Right lobe of liver (tissue), 6 donors: ENCODE data around the gene TPO. TPM values are rescaled to one million over a fixed set of nuclear protein-coding genes. Genes with fewer than 3 reads are reported as not detected.
"Not testable (repeated sequence)": the region's sequence is repeated elsewhere in the genome, so short reads cannot be mapped to it uniquely, and the experiment has no call there.

ENCODE experiments used
- ATAC-seq, 4 donors: fragments of 200-7000 bp; cut with Tn5 transposase; one replicate each; pipeline ENCODE4 v1.9.1; 2020; ENCODE audit warnings: mild to moderate bottlenecking in 4 of 4, moderate library complexity in 4 of 4
- DNase-seq, 3 donors: peaks; one replicate each; pipeline ENCODE4 v3.0.0-alpha.2; 2020
- H3K27ac ChIP-seq, 3 donors: fragments of 200-600 bp; one replicate each; pipeline ENCODE4 v1.8.0; 2022
- H3K27me3 ChIP-seq, 2 donors: fragments of 200-600 bp; one replicate each; pipeline ENCODE4 v1.8.0; 2022
- H3K36me3 ChIP-seq, 4 donors: fragments of 200-600 bp; sonication (generic) in 1 of 4; one replicate each; pipeline versions ENCODE4 v1.5.1 to v1.8.0; 2017 to 2022; ENCODE audit warnings: control low read depth in 1 of 4
- H3K4me1 ChIP-seq, 4 donors: fragments of 200-600 bp; sonication (generic) in 1 of 4; one replicate each; pipeline versions ENCODE4 v1.5.1 to v1.8.0; 2017 to 2022; ENCODE audit warnings: control low read depth in 1 of 4
- H3K4me3 ChIP-seq, 3 donors: fragments of 200-600 bp; one replicate each; pipeline ENCODE4 v1.8.0; 2022
- H3K9me3 ChIP-seq, 4 donors: fragments of 200-600 bp; sonication (generic) in 1 of 4; one replicate each; pipeline versions ENCODE4 v1.5.1 to v1.8.0; 2017 to 2022; ENCODE audit warnings: control low read depth in 1 of 4
- POLR2A ChIP-seq: fragments of 450-650 bp; IDR thresholded peaks from one replicate; pipeline ENCODE4 v1.6.1; 2017; ENCODE audit warnings: antibody characterized with exemption, mild to moderate bottlenecking
- WGBS: methylation state at CpG from one replicate; pipeline ENCODE4 v1.1.6; 2018; ENCODE audit warnings: low coverage, low lambda C conversion rate; ENCODE audit not compliant: insufficient coverage; ENCODE audit errors: missing lambda C conversion rate; 5-methylcytosine and 5-hydroxymethylcytosine counted together
- intact Hi-C, 2 donors: fragments of 100-400 bp; cut with DNase I; formaldehyde crosslinking; loops; one replicate each; pipeline versions ENCODE4 v1.11.2 to v1.14.1; 2022
- total RNA-seq, 6 experiments: library from RNA; depleted of rRNA in 2 of 6; stranded (reverse); fragments of >200 nt in 2 of 6; fragmentation: NEBNext Ultra II Directional in 3 of 6; extraction: Animal tissue kit (Norgen Biotek cat#: 25700) in 3 of 6; gene quantifications; one replicate each; pipeline versions ENCODE4 v1.1.0 to v1.2.4, GENCODE V29; 2016 to 2023
- TF ChIP-seq, protein P1 (sequence below), 4 donors: fragments of 200-600 bp in 3 of 4; fragments of 450-650 bp in 1 of 4; IDR thresholded peaks; one replicate each; pipeline versions ENCODE4 v1.5.1 to v1.8.0; 2016 to 2022; ENCODE audit warnings: antibody characterized with exemption in 4 of 4, mild to moderate bottlenecking in 2 of 4
- donor health status: DM: no; HTN: yes; CAD: no.
- donor health status: DM: no; HTN: no; CAD: no.
- donor health status: DM: no; HTN: no; CAD: no.
- donor health status: DM: no; HTN: yes; CAD: no.
- donor health status: DM: no; HTN: yes; CAD: no.

TPO gene
- total RNA-seq, 6 experiments from 2014 or later = not detected

DNA sequence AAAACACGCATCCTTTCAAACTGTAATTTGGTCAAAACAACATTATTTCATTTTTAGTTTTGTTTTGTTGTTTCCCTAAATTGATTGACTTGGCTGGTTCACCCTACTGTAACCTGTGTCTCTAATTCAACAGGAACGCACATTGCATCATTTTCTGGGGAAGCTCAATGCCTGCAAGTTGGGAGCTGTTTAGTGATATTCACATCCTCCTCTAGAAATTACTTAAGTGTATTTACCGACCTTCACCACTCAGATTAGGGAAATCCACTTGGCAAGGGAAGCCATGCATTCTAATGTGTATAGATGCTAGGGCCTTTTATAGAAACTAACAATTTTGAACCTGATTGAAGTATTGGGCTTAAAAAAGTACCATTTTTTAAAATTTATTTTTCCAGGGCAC is 7.3 kb upstream of the TPO start:
- 43% methylated on average over 2 of the region's 3 CpGs for WGBS
- ATAC-seq (no peak), DNase-seq (no peak)
- TF ChIP-seq POLR2A = no peak
- TF ChIP-seq, protein P1, sequence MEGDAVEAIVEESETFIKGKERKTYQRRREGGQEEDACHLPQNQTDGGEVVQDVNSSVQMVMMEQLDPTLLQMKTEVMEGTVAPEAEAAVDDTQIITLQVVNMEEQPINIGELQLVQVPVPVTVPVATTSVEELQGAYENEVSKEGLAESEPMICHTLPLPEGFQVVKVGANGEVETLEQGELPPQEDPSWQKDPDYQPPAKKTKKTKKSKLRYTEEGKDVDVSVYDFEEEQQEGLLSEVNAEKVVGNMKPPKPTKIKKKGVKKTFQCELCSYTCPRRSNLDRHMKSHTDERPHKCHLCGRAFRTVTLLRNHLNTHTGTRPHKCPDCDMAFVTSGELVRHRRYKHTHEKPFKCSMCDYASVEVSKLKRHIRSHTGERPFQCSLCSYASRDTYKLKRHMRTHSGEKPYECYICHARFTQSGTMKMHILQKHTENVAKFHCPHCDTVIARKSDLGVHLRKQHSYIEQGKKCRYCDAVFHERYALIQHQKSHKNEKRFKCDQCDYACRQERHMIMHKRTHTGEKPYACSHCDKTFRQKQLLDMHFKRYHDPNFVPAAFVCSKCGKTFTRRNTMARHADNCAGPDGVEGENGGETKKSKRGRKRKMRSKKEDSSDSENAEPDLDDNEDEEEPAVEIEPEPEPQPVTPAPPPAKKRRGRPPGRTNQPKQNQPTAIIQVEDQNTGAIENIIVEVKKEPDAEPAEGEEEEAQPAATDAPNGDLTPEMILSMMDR (IDR thresholded peaks at IDR 0.05) = no peak
- H3K36me3 ChIP-seq = no peaks in the 10 kb centered on the region
- H3K27ac ChIP-seq = no peak overlapping the region
- no peak overlapping the region for H3K4me3 ChIP-seq
- no peaks in the 10 kb centered on the region for H3K27me3 ChIP-seq
- no peaks in the 10 kb centered on the region for H3K9me3 ChIP-seq
- no peaks in the 10 kb centered on the region for H3K4me1 ChIP-seq
- intact Hi-C loops = no loop called here

DNA sequence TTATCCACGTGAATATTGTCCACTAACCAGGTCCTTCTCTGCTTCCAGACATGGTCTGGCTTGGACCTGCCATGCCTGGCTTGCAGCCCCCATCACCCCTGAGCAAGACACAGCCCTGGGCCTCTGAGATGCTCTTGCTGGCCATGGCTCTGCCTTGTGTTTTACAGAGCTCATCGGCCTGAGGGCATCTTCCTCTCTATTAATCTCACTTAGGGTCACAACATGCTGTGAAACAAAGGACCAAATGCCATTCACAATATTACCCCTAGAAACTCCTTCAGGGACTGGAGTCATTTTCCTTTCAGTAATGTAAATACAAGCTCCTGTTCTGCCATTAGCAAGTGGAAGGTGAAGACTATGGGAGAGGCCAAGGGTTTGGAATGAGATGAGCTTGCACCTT is 6.8 kb upstream of the TPO start:
- TF ChIP-seq, protein P1 (IDR thresholded peaks at IDR 0.05) = no peak
- no peak for TF ChIP-seq POLR2A
- Histone ChIP-seq H3K4me1 (no peaks in the 10 kb centered on the region), H3K27ac (no peak overlapping the region), H3K4me3 (no peak overlapping the region), H3K27me3 (no peaks in the 10 kb centered on the region), H3K36me3 (no peaks in the 10 kb centered on the region), H3K9me3 (no peaks in the 10 kb centered on the region)
- DNase-seq = no peak
- no peak for ATAC-seq
- intact Hi-C loops = no loop called here
- WGBS = 50% methylated on average over 2 of the region's 2 CpGs

- 50% methylated on average over 11 of the region's 16 CpGs for WGBS
- TF ChIP-seq POLR2A = no peak
- TF ChIP-seq, protein P1 (IDR thresholded peaks at IDR 0.05) = no peak
- ATAC-seq (no peak), DNase-seq (no peak)
- H3K27ac ChIP-seq = no peak overlapping the region
- H3K9me3 ChIP-seq = no peaks in the 10 kb centered on the region
- H3K4me1 ChIP-seq = no peaks in the 10 kb centered on the region
- intact Hi-C loops = no loop called here
- H3K27me3 ChIP-seq = no peaks in the 10 kb centered on the region
- H3K4me3 ChIP-seq = no peak overlapping the region
- H3K36me3 ChIP-seq = no peaks in the 10 kb centered on the region
Measured at GRCh38 chr2:1407950-1408675, 5.2 kb upstream of the TPO start.

DNA sequence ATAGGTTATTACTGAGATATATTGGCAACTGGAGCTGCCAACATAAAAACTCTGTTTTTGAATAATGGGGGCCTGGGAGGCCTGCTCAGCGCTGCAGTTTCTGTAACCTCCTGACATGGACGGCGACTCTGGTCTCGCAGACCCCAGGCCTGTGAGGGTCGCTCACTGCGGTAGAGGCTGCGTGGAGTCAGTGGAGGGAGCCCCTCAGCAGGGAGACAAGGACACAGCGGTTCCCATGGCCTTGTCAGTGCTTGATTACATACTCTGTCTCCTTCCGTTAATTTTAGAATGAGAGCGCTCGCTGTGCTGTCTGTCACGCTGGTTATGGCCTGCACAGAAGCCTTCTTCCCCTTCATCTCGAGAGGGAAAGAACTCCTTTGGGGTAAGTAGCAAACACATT is 858 bp downstream of the TPO start:
- Histone ChIP-seq H3K27ac (no peak overlapping the region), H3K9me3 (no peaks in the 10 kb centered on the region), H3K27me3 (no peaks in the 10 kb centered on the region), H3K36me3 (no peaks in the 10 kb centered on the region), H3K4me3 (no peak overlapping the region), H3K4me1 (no peaks in the 10 kb centered on the region)
- intact Hi-C loops = no loop called here
- ATAC-seq (no peak), DNase-seq (no peak)
- WGBS = 46% methylated on average over 3 of the region's 13 CpGs
- no peak for TF ChIP-seq POLR2A
- TF ChIP-seq, protein P1 (IDR thresholded peaks at IDR 0.05) = no peak

GRCh38 chr2:1414901-1415300 is 1.6 kb downstream of the TPO start:
- WGBS = 70% methylated on average over 4 of the region's 11 CpGs
- intact Hi-C loops, H3K36me3 ChIP-seq, H3K27ac ChIP-seq, H3K4me3 ChIP-seq, H3K4me1 ChIP-seq, DNase-seq, H3K9me3 ChIP-seq, H3K27me3 ChIP-seq, ATAC-seq: not testable (repeated sequence)
